ENCODE measurements around the gene ZNF644. TPM values are rescaled to one million over a fixed set of nuclear protein-coding genes. Genes with fewer than 3 reads are reported as not detected.

Gene ZNF644
- polyA plus RNA-seq, 3 donors, result 7.0 to 22.2 (median 17.6) TPM

- no peak for TF ChIP-seq CTCF (IDR thresholded peaks at IDR 0.05)
- H3K9ac ChIP-seq (ENCODE audit: insufficient read depth, low read length, poor library complexity, severe bottlenecking), result no peak overlapping the region
- H3K4me2 ChIP-seq (replicated peaks; ENCODE audit: extremely low read depth, low read length, poor library complexity, severe bottlenecking), result no peak overlapping the region
- Mint-ChIP-seq H3K9me3 (no peaks in the 10 kb centered on the region), H3K27ac (peak overlapping the region in 2 of 7 donors; percentile 59 to 67), H3K4me1 (peaks cover 30% of the 10 kb centered on the region), H3K27me3 (ENCODE audit: low read depth in 3 of 3) (peaks cover 0 to 1% (median 0%) of the 10 kb centered on the region in 3 donors), H3K36me3 (peaks cover 2 to 17% of the 10 kb centered on the region in 2 donors), H3K4me3 (no peak overlapping the region)
- H3K27me3 ChIP-seq (ENCODE audit: control insufficient read depth in 2 of 2, insufficient read depth in 2 of 2, low read length in 2 of 2), result no peaks in the 10 kb centered on the region
- DNase-seq, result no peak
- intact Hi-C loops (cut with micrococcal nuclease), result no loop called here
- no peak overlapping the region for H3K4me3 ChIP-seq (replicated peaks in 1 of 3; ENCODE audit: low read depth in 2 of 3, low read length in 3 of 3)
- H3K79me2 ChIP-seq (ENCODE audit: insufficient read depth, low read length), result peaks cover 99% of the 10 kb centered on the region
- H3K4me1 ChIP-seq (ENCODE audit: control insufficient read depth in 1 of 2, insufficient read depth in 2 of 2, low read length in 2 of 2), result peaks cover 0 to 7% of the 10 kb centered on the region in 2 donors
- WGBS (ENCODE audit: insufficient coverage), result 86% methylated on average over 2 of the region's 4 CpGs
- H3K27ac ChIP-seq (ENCODE audit: low read depth in 1 of 2, low read length in 2 of 2), result peak overlapping the region in 1 of 2 donors; percentile 40
- no peak overlapping the region for H2AFZ ChIP-seq (ENCODE audit: insufficient read depth, low read depth, low read length, poor library complexity, severe bottlenecking)
- peaks cover 98% of the 10 kb centered on the region for H4K20me1 ChIP-seq (ENCODE audit: insufficient read depth, low read length)
- peaks cover 0 to 5% of the 10 kb centered on the region in 2 donors for H3K36me3 ChIP-seq (replicated peaks in 1 of 2; ENCODE audit: control insufficient read depth in 1 of 2, insufficient read depth in 2 of 2, low read length in 2 of 2)
- no peaks in the 10 kb centered on the region for H3K9me3 ChIP-seq (replicated peaks in 1 of 2; ENCODE audit: control insufficient read depth in 1 of 2, insufficient read depth in 1 of 2, low read length in 2 of 2)
Measured at GRCh38 chr1:91012196-91012595, 9.6 kb downstream of the ZNF644 start.

GRCh38 chr1:91011726-91012125, 10.1 kb downstream of the ZNF644 start:
- intact Hi-C loops (cut with micrococcal nuclease), result no loop called here
- peaks cover 98% of the 10 kb centered on the region for H4K20me1 ChIP-seq (ENCODE audit: insufficient read depth, low read length)

More at GRCh38 chr1:91011726-91012125, 10.1 kb downstream of the ZNF644 start:
- no peak for DNase-seq
- H3K4me1 ChIP-seq (ENCODE audit: control insufficient read depth in 1 of 2, insufficient read depth in 2 of 2, low read length in 2 of 2), result peaks cover 0 to 7% of the 10 kb centered on the region in 2 donors
- peaks cover 99% of the 10 kb centered on the region for H3K79me2 ChIP-seq (ENCODE audit: insufficient read depth, low read length)
- Mint-ChIP-seq H3K9me3 (no peaks in the 10 kb centered on the region), H3K27ac (no peak overlapping the region), H3K4me1 (peaks cover 32% of the 10 kb centered on the region), H3K27me3 (ENCODE audit: low read depth in 3 of 3) (peaks cover 0 to 1% (median 0%) of the 10 kb centered on the region in 3 donors), H3K4me3 (no peak overlapping the region), H3K36me3 (peaks cover 2 to 16% of the 10 kb centered on the region in 2 donors)
- peaks cover 0 to 5% of the 10 kb centered on the region in 2 donors for H3K36me3 ChIP-seq (replicated peaks in 1 of 2; ENCODE audit: control insufficient read depth in 1 of 2, insufficient read depth in 2 of 2, low read length in 2 of 2)
- TF ChIP-seq CTCF (IDR thresholded peaks at IDR 0.05), result no peak
- WGBS (ENCODE audit: insufficient coverage), result no CpG with 5 or more reads among the region's 1 CpG
- H3K4me2 ChIP-seq (replicated peaks; ENCODE audit: extremely low read depth, low read length, poor library complexity, severe bottlenecking), result no peak overlapping the region
- no peak overlapping the region for H2AFZ ChIP-seq (ENCODE audit: insufficient read depth, low read depth, low read length, poor library complexity, severe bottlenecking)
- no peak overlapping the region for H3K9ac ChIP-seq (ENCODE audit: insufficient read depth, low read length, poor library complexity, severe bottlenecking)
- H3K4me3 ChIP-seq (replicated peaks in 1 of 3; ENCODE audit: low read depth in 2 of 3, low read length in 3 of 3), result no peak overlapping the region
- peak overlapping the region in 1 of 2 donors; percentile 40 for H3K27ac ChIP-seq (ENCODE audit: low read depth in 1 of 2, low read length in 2 of 2)
- H3K9me3 ChIP-seq (replicated peaks in 1 of 2; ENCODE audit: control insufficient read depth in 1 of 2, insufficient read depth in 1 of 2, low read length in 2 of 2), result no peaks in the 10 kb centered on the region
- H3K27me3 ChIP-seq (ENCODE audit: control insufficient read depth in 2 of 2, insufficient read depth in 2 of 2, low read length in 2 of 2), result no peaks in the 10 kb centered on the region

All from CD14-positive monocyte (primary cell).